T-cell (primary cell): ENCODE results near the gene GRID1. TPM values are rescaled to one million over a fixed set of nuclear protein-coding genes. Genes with fewer than 3 reads are reported as not detected.

Experiments used
- ATAC-seq, 4 experiments: fragments of 200-7000 bp in 3 of 4; fragments of 150-1000 bp in 1 of 4; cut with Tn5 transposase; replicated peaks in 1 of 4; 1 replicate in 3 of 4; 2 replicates in 1 of 4; pipeline ENCODE4 v1.10.0; 2021; ENCODE audit warnings: moderate library complexity in 3 of 4, mild to moderate bottlenecking in 2 of 4, moderate number of reproducible peaks in 1 of 4
- CTCF ChIA-PET, 2 donors: fragments of 300-600 bp; sonication (Branson Sonifier 250); formaldehyde crosslinking; loops; one replicate each; lab custom pipeline; 2022; ENCODE audit warnings: antibody characterized with exemption in 2 of 2; lab: Charles Lee
- POLR2A ChIA-PET, 2 donors: fragments of 300-600 bp; sonication (Branson Sonifier 250); formaldehyde crosslinking; loops; one replicate each; lab custom pipeline; 2022; ENCODE audit warnings: antibody characterized with exemption in 2 of 2; lab: Charles Lee
- DNase-seq, 35 experiments: peaks; one replicate each; pipeline versions ENCODE4 v3.0.0 to v3.0.0-alpha.2; 2013 to 2023
- H3K27ac ChIP-seq: one replicate; pipeline ENCODE4 v1.5.1; 2013; ENCODE audit warnings: low read length
- H3K27me3 ChIP-seq, 2 experiments: replicated peaks in 1 of 2; 1 replicate in 1 of 2; 2 replicates in 1 of 2; pipeline versions ENCODE4 v1.6.1 to v1.7.0; 2013; ENCODE audit warnings: low read length in 1 of 2, mixed read lengths in 1 of 2; ENCODE audit not compliant: control insufficient read depth in 2 of 2, insufficient read depth in 2 of 2; ENCODE audit errors: extremely low read depth in 1 of 2
- H3K36me3 ChIP-seq, 2 donors: 1 replicate in 1 of 2; 2 replicates in 1 of 2; pipeline versions ENCODE4 v1.6.1 to v1.7.0; 2013; ENCODE audit warnings: low read length in 1 of 2; ENCODE audit not compliant: control insufficient read depth in 2 of 2, insufficient read depth in 1 of 2; ENCODE audit errors: extremely low read depth in 1 of 2
- H3K4me1 ChIP-seq, 2 experiments: 1 replicate in 1 of 2; 2 replicates in 1 of 2; pipeline versions ENCODE4 v1.6.1 to v1.7.0; 2013; ENCODE audit warnings: low read length in 2 of 2, mixed read lengths in 1 of 2; ENCODE audit not compliant: insufficient read depth in 2 of 2, control insufficient read depth in 1 of 2; ENCODE audit errors: extremely low read depth in 1 of 2
- H3K4me3 ChIP-seq, 2 donors: 1 replicate in 1 of 2; 2 replicates in 1 of 2; pipeline versions ENCODE4 v1.5.1 to v1.7.0; 2013; ENCODE audit warnings: mild to moderate bottlenecking in 2 of 2, low read length in 1 of 2, moderate library complexity in 1 of 2; ENCODE audit not compliant: control insufficient read depth in 1 of 2; ENCODE audit errors: extremely low read depth in 1 of 2
- H3K9me3 ChIP-seq: 2 replicates; pipeline ENCODE4 v1.7.0; 2013
- H3K27ac Mint-ChIP-seq, 2 donors: one replicate each; pipeline ENCODE4 v1.8.0; 2020 to 2021; ENCODE audit warnings: mild to moderate bottlenecking in 2 of 2, mixed read lengths in 2 of 2
- H3K27me3 Mint-ChIP-seq, 2 donors: one replicate each; pipeline ENCODE4 v1.8.0; 2021 to 2022; ENCODE audit warnings: mixed read lengths in 2 of 2
- H3K36me3 Mint-ChIP-seq: one replicate; pipeline ENCODE4 v1.8.0; 2021; ENCODE audit warnings: mixed read lengths
- H3K4me1 Mint-ChIP-seq, 3 donors: one replicate each; pipeline ENCODE4 v1.8.0; 2020 to 2022; ENCODE audit warnings: mixed read lengths in 3 of 3, mild to moderate bottlenecking in 1 of 3
- H3K4me3 Mint-ChIP-seq, 3 donors: one replicate each; pipeline ENCODE4 v1.8.0; 2020 to 2022; ENCODE audit warnings: mild to moderate bottlenecking in 3 of 3, mixed read lengths in 3 of 3, moderate library complexity in 3 of 3
- H3K9me3 Mint-ChIP-seq, 3 donors: one replicate each; pipeline ENCODE4 v1.8.0; 2020 to 2022; ENCODE audit warnings: mixed read lengths in 3 of 3
- WGBS: methylation state at CpG from one replicate; pipeline ENCODE4 v1.1.5; 2013; ENCODE audit warnings: missing lambda C conversion rate; ENCODE audit not compliant: insufficient coverage; 5-methylcytosine and 5-hydroxymethylcytosine counted together
- total RNA-seq, 35 experiments: library from RNA in 6 of 35; stranded (reverse) in 6 of 35; fragments of 120-200 nt in 1 of 35; gene quantifications; one replicate each; pipeline versions ENCODE4 v1.2.1 to v1.2.4 and lab custom pipeline; 2013 to 2026

GRID1 gene
- total RNA-seq, 5 donors from 2014 or later (not counting 1 experiment from before 2014, with no cell fraction given), result 0.68 TPM; not detected in 4

- H3K4me1 ChIP-seq, result peaks cover 28 to 33% of the 10 kb centered on the region in 2 experiments
- DNase-seq (no peak), ATAC-seq (no peak)
- WGBS, result 98% methylated on average over 4 of the region's 5 CpGs
- no peak overlapping the region for H3K27ac ChIP-seq
- CTCF ChIA-PET, result no interaction called here
- POLR2A ChIA-PET, result no interaction called here
- Mint-ChIP-seq H3K9me3 (peaks cover 0 to 4% (median 0%) of the 10 kb centered on the region in 3 donors), H3K4me1 (peaks cover 46 to 59% (median 48%) of the 10 kb centered on the region in 3 donors), H3K4me3 (no peak overlapping the region), H3K27me3 (no peaks in the 10 kb centered on the region), H3K27ac (no peak overlapping the region), H3K36me3 (no peaks in the 10 kb centered on the region)
- H3K4me3 ChIP-seq, result no peak overlapping the region
- H3K9me3 ChIP-seq, result no peaks in the 10 kb centered on the region
- no peaks in the 10 kb centered on the region for H3K36me3 ChIP-seq
- no peaks in the 10 kb centered on the region for H3K27me3 ChIP-seq
These were observed 757.1 kb downstream of the GRID1 start for GRCh38 chr10:85609509-85609908.

- Histone ChIP-seq H3K4me1 (peaks cover 21 to 28% of the 10 kb centered on the region in 2 experiments), H3K4me3 (no peak overlapping the region), H3K36me3 (no peaks in the 10 kb centered on the region), H3K9me3 (no peaks in the 10 kb centered on the region), H3K27me3 (no peaks in the 10 kb centered on the region), H3K27ac (no peak overlapping the region)
- ATAC-seq (no peak), DNase-seq (no peak)
- ChIA-PET POLR2A (no interaction called here), CTCF (no interaction called here)
- Mint-ChIP-seq H3K27me3 (no peaks in the 10 kb centered on the region), H3K27ac (peak overlapping the region in 1 of 2 donors; percentile 18), H3K4me1 (peaks cover 40 to 51% (median 42%) of the 10 kb centered on the region in 3 donors), H3K36me3 (no peaks in the 10 kb centered on the region), H3K9me3 (peaks cover 0 to 4% (median 0%) of the 10 kb centered on the region in 3 donors), H3K4me3 (no peak overlapping the region)
- WGBS, result 89% methylated on average over 1 of the region's 3 CpGs
These were observed 757.9 kb downstream of the GRID1 start for GRCh38 chr10:85608706-85609105.

- ATAC-seq, result no peak
- Mint-ChIP-seq H3K9me3 (peaks cover 0 to 4% (median 0%) of the 10 kb centered on the region in 3 donors), H3K4me1 (peaks cover 37 to 46% (median 40%) of the 10 kb centered on the region in 3 donors), H3K36me3 (no peaks in the 10 kb centered on the region), H3K27ac (no peak overlapping the region), H3K4me3 (no peak overlapping the region), H3K27me3 (no peaks in the 10 kb centered on the region)
- no peaks in the 10 kb centered on the region for H3K9me3 ChIP-seq
- WGBS, result 97% methylated on average over 5 of the region's 11 CpGs
- H3K4me1 ChIP-seq, result peaks cover 8 to 27% of the 10 kb centered on the region in 2 experiments
- no peaks in the 10 kb centered on the region for H3K36me3 ChIP-seq
- no peaks in the 10 kb centered on the region for H3K27me3 ChIP-seq
- POLR2A ChIA-PET, result interaction anchor here in 1 of 2 donors (0.7 kb wide), 1 partner anchor 13 kb away, joined by 9 read pairs; no protein-coding TSS in a partner anchor
- H3K27ac ChIP-seq, result no peak overlapping the region
- H3K4me3 ChIP-seq, result no peak overlapping the region
- CTCF ChIA-PET, result no interaction called here
- DNase-seq, result no peak
These were observed 759.4 kb downstream of the GRID1 start for GRCh38 chr10:85607043-85607695.

- H3K9me3 ChIP-seq, result no peaks in the 10 kb centered on the region
- H3K27ac Mint-ChIP-seq, result no peak overlapping the region
- H3K27ac ChIP-seq, result no peak overlapping the region
- H3K27me3 ChIP-seq, result peaks cover 0 to 3% of the 10 kb centered on the region in 2 experiments
- H3K27me3 Mint-ChIP-seq, result no peaks in the 10 kb centered on the region
- DNase-seq (no peak), ATAC-seq (no peak)
- H3K4me3 Mint-ChIP-seq, result no peak overlapping the region
- H3K4me3 ChIP-seq, result no peak overlapping the region
- POLR2A ChIA-PET, result no interaction called here
- CTCF ChIA-PET, result no interaction called here
- no peaks in the 10 kb centered on the region for H3K36me3 Mint-ChIP-seq
- H3K9me3 Mint-ChIP-seq, result peaks cover 0 to 4% (median 0%) of the 10 kb centered on the region in 3 donors
- no peaks in the 10 kb centered on the region for H3K36me3 ChIP-seq
- H3K4me1 ChIP-seq, result peaks cover 3 to 20% of the 10 kb centered on the region in 2 experiments
- H3K4me1 Mint-ChIP-seq, result peaks cover 29 to 38% (median 32%) of the 10 kb centered on the region in 3 donors
- 96% methylated on average over 3 of the region's 5 CpGs for WGBS
These were observed 760.2 kb downstream of the GRID1 start for GRCh38 chr10:85606401-85606800.

GRCh38 chr10:85604884-85605283 is 761.7 kb downstream of the GRID1 start:
- Histone ChIP-seq H3K27me3 (peaks cover 0 to 13% of the 10 kb centered on the region in 2 experiments), H3K27ac (no peak overlapping the region), H3K4me3 (no peak overlapping the region), H3K36me3 (no peaks in the 10 kb centered on the region), H3K9me3 (no peaks in the 10 kb centered on the region), H3K4me1 (peaks cover 0 to 17% of the 10 kb centered on the region in 2 experiments)
- Mint-ChIP-seq H3K36me3 (no peaks in the 10 kb centered on the region), H3K27ac (peak overlapping the region in 1 of 2 donors; percentile 34), H3K4me3 (no peak overlapping the region), H3K9me3 (peaks cover 0 to 4% (median 0%) of the 10 kb centered on the region in 3 donors), H3K27me3 (no peaks in the 10 kb centered on the region), H3K4me1 (peaks cover 14 to 24% (median 18%) of the 10 kb centered on the region in 3 donors)
- 96% methylated on average over 4 of the region's 5 CpGs for WGBS
- POLR2A ChIA-PET, result interaction anchor here in 1 of 2 donors (0.6 kb wide), 1 partner anchor 207 kb away, joined by 3 read pairs; no protein-coding TSS in a partner anchor
- ATAC-seq (no peak), DNase-seq (no peak)
- CTCF ChIA-PET, result no interaction called here

GRCh38 chr10:85604136-85604725 is 762.4 kb downstream of the GRID1 start:
- Histone ChIP-seq H3K4me1 (peaks cover 0 to 17% of the 10 kb centered on the region in 2 experiments), H3K27me3 (peaks cover 0 to 13% of the 10 kb centered on the region in 2 experiments), H3K36me3 (no peaks in the 10 kb centered on the region), H3K27ac (no peak overlapping the region), H3K9me3 (no peaks in the 10 kb centered on the region), H3K4me3 (no peak overlapping the region)
- Mint-ChIP-seq H3K36me3 (no peaks in the 10 kb centered on the region), H3K27ac (peak overlapping the region in 1 of 2 donors; percentile 49), H3K4me3 (no peak overlapping the region), H3K9me3 (peaks cover 0 to 4% (median 0%) of the 10 kb centered on the region in 3 donors), H3K27me3 (no peaks in the 10 kb centered on the region), H3K4me1 (peaks cover 14 to 18% (median 16%) of the 10 kb centered on the region in 3 donors)
- no peak for DNase-seq
- POLR2A ChIA-PET, result interaction anchor here in 1 of 2 donors (0.6 kb wide), 2 partner anchors 14 to 207 kb away, joined by 3 to 4 read pairs; no protein-coding TSS in a partner anchor
- no peak for ATAC-seq
- CTCF ChIA-PET, result no interaction called here
- no CpG with 5 or more reads among the region's 5 CpGs for WGBS
